GM12878 (cell line): ENCODE measurements around the gene PDGFA. TPM values are rescaled to one million over a fixed set of nuclear protein-coding genes. Genes with fewer than 3 reads are reported as not detected.

Experiments
- ATAC-seq: fragments of 200-7000 bp; cut with Tn5 transposase; 3 replicates; pipeline ENCODE4 v1.9.1; 2020; ENCODE audit warnings: mild to moderate bottlenecking, moderate library complexity
- BruUV-seq: library from RNA; stranded (reverse); fragments of 400-500 nt; replicated peaks from 2 replicates; lab custom pipeline; 2021; lab: Mats Ljungman, UMichigan
- CTCF ChIA-PET: fragments of 300-600 bp; sonication (Branson Sonifier 250); formaldehyde crosslinking; extraction: SDS; loops from one replicate; lab custom pipeline; 2021; ENCODE audit warnings: inconsistent platforms; lab: Yijun Ruan, JAX
- POLR2A ChIA-PET: fragments of 350-600 bp; formaldehyde crosslinking; extraction: SDS; loops from one replicate; lab custom pipeline; 2021; ENCODE audit warnings: inconsistent platforms; lab: Charles Lee
- RAD21 ChIA-PET: fragments of 300-600 bp; sonication (Branson Sonifier 250); formaldehyde crosslinking; loops from one replicate; lab custom pipeline; 2023; ENCODE audit warnings: antibody characterized with exemption; ENCODE audit not compliant: unreplicated experiment; lab: Charles Lee
- SMC1A ChIA-PET: fragments of 300-600 bp; sonication (Branson Sonifier 250); formaldehyde crosslinking; loops from one replicate; lab custom pipeline; 2023; ENCODE audit not compliant: unreplicated experiment, uncharacterized antibody; lab: Charles Lee
- DNase-seq: peaks from one replicate; pipeline ENCODE4 v3.0.0-alpha.2; 2011; ENCODE audit warnings: low read depth, low spot score
- FAIRE-seq: peaks from 3 replicates; lab custom pipeline; 2011; peaks lifted over from hg19 to GRCh38; lab: Jason Lieb, UNC
- H2AFZ ChIP-seq: 2 replicates; pipeline ENCODE4 v1.6.0; 2011; ENCODE audit warnings: low read depth, low read length, control low read depth; ENCODE audit not compliant: control insufficient read depth
- H3K27ac ChIP-seq: 2 replicates; pipeline ENCODE4 v1.5.1; 2011; ENCODE audit warnings: control low read depth; ENCODE audit not compliant: control insufficient read depth, insufficient read depth
- H3K27me3 ChIP-seq, 2 experiments: replicated peaks in 1 of 2; 2 replicates each; pipeline versions ENCODE4 v1.6.0 to v1.6.1; 2011; ENCODE audit warnings: low read length in 1 of 2; ENCODE audit not compliant: control insufficient read depth in 2 of 2, insufficient read depth in 2 of 2
- H3K36me3 ChIP-seq, 2 experiments: 2 replicates each; pipeline ENCODE4 v1.5.1; 2011; ENCODE audit warnings: low read length in 1 of 2; ENCODE audit not compliant: control insufficient read depth in 2 of 2, insufficient read depth in 2 of 2
- H3K4me1 ChIP-seq: 2 replicates; pipeline ENCODE4 v1.6.1; 2011; ENCODE audit warnings: mild to moderate bottlenecking, low read length, moderate library complexity, mixed read lengths; ENCODE audit not compliant: control insufficient read depth, insufficient read depth
- H3K4me2 ChIP-seq: 2 replicates; pipeline ENCODE4 v1.6.0; 2011; ENCODE audit warnings: control low read depth; ENCODE audit not compliant: control insufficient read depth, insufficient read depth
- H3K4me3 ChIP-seq: fragments of 200-600 bp; sonication (generic); 2 replicates; pipeline ENCODE4 v1.5.1; 2016
- H3K79me2 ChIP-seq: 2 replicates; pipeline ENCODE4 v1.6.0; 2011; ENCODE audit warnings: low read length; ENCODE audit not compliant: control insufficient read depth, insufficient read depth
- H3K9ac ChIP-seq: 2 replicates; pipeline ENCODE4 v1.8.0; 2011; ENCODE audit warnings: low read length, control low read depth, mixed read lengths; ENCODE audit not compliant: control insufficient read depth, insufficient read depth
- H3K9me3 ChIP-seq: replicated peaks from 3 replicates; pipeline ENCODE4 v1.5.1; 2011; ENCODE audit warnings: mild to moderate bottlenecking, low read length; ENCODE audit not compliant: control insufficient read depth, insufficient read depth
- H4K20me1 ChIP-seq: 2 replicates; pipeline ENCODE4 v1.6.0; 2011; ENCODE audit not compliant: control insufficient read depth, insufficient read depth
- E4F1 ChIP-seq: fragments of 450-650 bp; IDR thresholded peaks from 2 replicates; pipeline ENCODE4 v1.6.1; 2018; ENCODE audit warnings: borderline replicate concordance, mild to moderate bottlenecking; ENCODE audit not compliant: partially characterized antibody
- NBN ChIP-seq: fragments of 450-650 bp; IDR thresholded peaks from 2 replicates; pipeline ENCODE4 v1.6.1; 2016
- NR2F1 ChIP-seq: fragments of 450-650 bp; conservative IDR thresholded peaks from 2 replicates; pipeline ENCODE4 v1.6.1; 2017; ENCODE audit warnings: mild to moderate bottlenecking
- WGBS: methylation state at CpG from one replicate; pipeline ENCODE4 v1.1.6; 2016; ENCODE audit warnings: low lambda C conversion rate; ENCODE audit not compliant: insufficient replicate concordance, insufficient coverage; ENCODE audit errors: missing lambda C conversion rate; 5-methylcytosine and 5-hydroxymethylcytosine counted together
- in situ Hi-C: fragments of 300-500 bp; cut with MboI; formaldehyde crosslinking; loops from 9 replicates; pipeline ENCODE4 v1.14.3; 2018; ENCODE audit warnings: mixed read lengths
- intact Hi-C: fragments of 100-400 bp; cut with micrococcal nuclease; formaldehyde crosslinking; loops from one replicate; pipeline ENCODE4 v1.14.2; 2022; ENCODE audit not compliant: unreplicated experiment
- polyA plus RNA-seq, 11 experiments: library from polyadenylated mRNA; depleted of rRNA in 4 of 11; unstranded in 6 of 11; stranded (reverse) in 5 of 11; fragments of >200 nt; fragmentation: Nextera tagmentation in 4 of 11; fragmentation: Illumina TruSeq in 1 of 11; extraction: Ambion mirVana in 4 of 11; extraction: Trizol in 1 of 11; gene quantifications; 1 replicate in 1 of 11; 2 replicates in 10 of 11; pipeline versions ENCODE4 v1.2.1 to v1.2.3, GENCODE V29; 2011 to 2016; ENCODE audit warnings: inconsistent platforms in 2 of 11, missing spikeins in 2 of 11, low read depth in 1 of 11
- total RNA-seq, 4 experiments: library from RNA; depleted of rRNA in 3 of 4; stranded (reverse); fragments of >200 nt in 3 of 4; fragmentation: Illumina TruSeq in 1 of 4; extraction: Trizol in 1 of 4; gene quantifications; 2 replicates each; pipeline versions ENCODE4 v1.2.1 to v1.2.3, GENCODE V29; 2013 to 2021

PDGFA gene
- total and polyA plus RNA-seq, 10 of the 15 experiments (the other 5 are each of a cell fraction or from before 2014, with no cell fraction given) = 2.5 to 10.0 (median 5.6) TPM

- Histone ChIP-seq H3K27ac (no peak overlapping the region), H3K27me3 (no peaks in the 10 kb centered on the region), H3K4me3 (no peak overlapping the region), H3K79me2 (no peaks in the 10 kb centered on the region), H2AFZ (no peak overlapping the region), H3K9ac (no peak overlapping the region), H3K4me1 (peaks cover 8% of the 10 kb centered on the region), H3K36me3 (no peaks in the 10 kb centered on the region), H3K9me3 (no peaks in the 10 kb centered on the region; the same call in 2 of the 3 replicates), H4K20me1 (no peaks in the 10 kb centered on the region), H3K4me2 (no peak overlapping the region)
- peak; percentile 36; the same call in 1 of the 2 replicates for TF ChIP-seq NR2F1
- no peak for TF ChIP-seq E4F1
- no peak for TF ChIP-seq NBN
- ChIA-PET SMC1A (interaction anchor here (0.9 to 1.3 kb wide), 3 partner anchors 11 to 212 kb away, joined by 3 read pairs; no protein-coding TSS in a partner anchor), POLR2A (interaction anchor here (0.7 to 1.4 kb wide), 4 partner anchors 13 to 70 kb away, joined by 3 to 5 read pairs (median 4); partner anchors contain the start of gene PDGFA), CTCF (interaction anchor here (1.1 to 1.3 kb wide), 4 partner anchors 14 to 341 kb away, joined by 3 to 4 read pairs (median 3); no protein-coding TSS in a partner anchor), RAD21 (interaction anchor here (0.9 to 1.4 kb wide), 5 partner anchors 11 to 69 kb away, joined by 3 to 11 read pairs (median 4); no protein-coding TSS in a partner anchor)
- WGBS = 52% methylated on average over 15 of the region's 15 CpGs
- FAIRE-seq = no peak
- no TSS peak for BruUV-seq
- in situ Hi-C loops (no loop called here), intact Hi-C loops (no loop called here)
- ATAC-seq = peak; percentile 52
- no peak for DNase-seq
Measured at GRCh38 chr7:532379-533143, 12.9 kb upstream of the PDGFA start.
